Astrocyte (in vitro differentiated cells and primary cell): ENCODE measurements around the gene METTL25B.

Experiments used
- EZH2 ChIP-seq: IDR thresholded peaks from 2 replicates; pipeline ENCODE4 v1.6.1; 2012; ENCODE audit warnings: mild to moderate bottlenecking, low read length, inconsistent platforms; ENCODE audit not compliant: insufficient read depth
- TF ChIP-seq, protein P1 (sequence below): IDR thresholded peaks from 2 replicates; pipeline ENCODE4 v1.5.1; 2011; ENCODE audit warnings: low read depth, mild to moderate bottlenecking, inconsistent platforms, low read length, moderate library complexity; ENCODE audit not compliant: insufficient read depth

DNA sequence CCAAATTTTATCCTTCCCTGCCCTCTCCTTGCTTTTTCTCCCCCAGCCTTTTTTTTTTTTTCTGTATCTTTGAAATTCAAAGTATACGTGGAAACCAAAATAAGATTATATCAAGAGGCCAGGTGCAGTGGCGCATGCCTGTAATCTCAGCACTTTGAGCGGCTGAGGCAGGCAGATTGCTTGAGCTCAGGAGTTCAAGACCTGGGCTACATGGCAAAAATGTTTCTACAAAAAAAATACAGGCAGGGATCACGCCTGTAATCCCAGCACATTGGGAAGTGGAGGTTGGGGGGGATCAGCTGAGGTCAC lies 32.5 kb downstream of the METTL25B start:
- no peak for TF ChIP-seq EZH2
- TF ChIP-seq, protein P1, sequence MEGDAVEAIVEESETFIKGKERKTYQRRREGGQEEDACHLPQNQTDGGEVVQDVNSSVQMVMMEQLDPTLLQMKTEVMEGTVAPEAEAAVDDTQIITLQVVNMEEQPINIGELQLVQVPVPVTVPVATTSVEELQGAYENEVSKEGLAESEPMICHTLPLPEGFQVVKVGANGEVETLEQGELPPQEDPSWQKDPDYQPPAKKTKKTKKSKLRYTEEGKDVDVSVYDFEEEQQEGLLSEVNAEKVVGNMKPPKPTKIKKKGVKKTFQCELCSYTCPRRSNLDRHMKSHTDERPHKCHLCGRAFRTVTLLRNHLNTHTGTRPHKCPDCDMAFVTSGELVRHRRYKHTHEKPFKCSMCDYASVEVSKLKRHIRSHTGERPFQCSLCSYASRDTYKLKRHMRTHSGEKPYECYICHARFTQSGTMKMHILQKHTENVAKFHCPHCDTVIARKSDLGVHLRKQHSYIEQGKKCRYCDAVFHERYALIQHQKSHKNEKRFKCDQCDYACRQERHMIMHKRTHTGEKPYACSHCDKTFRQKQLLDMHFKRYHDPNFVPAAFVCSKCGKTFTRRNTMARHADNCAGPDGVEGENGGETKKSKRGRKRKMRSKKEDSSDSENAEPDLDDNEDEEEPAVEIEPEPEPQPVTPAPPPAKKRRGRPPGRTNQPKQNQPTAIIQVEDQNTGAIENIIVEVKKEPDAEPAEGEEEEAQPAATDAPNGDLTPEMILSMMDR, result no peak
